GM18868 (cell line): Measurements from ENCODE around the gene RPL36.
"Not testable (repeated sequence)": the region's sequence is repeated elsewhere in the genome, so short reads cannot be mapped to it uniquely, and the experiment has no call there.

Source experiments
- ATAC-seq: cut with Tn5 transposase; IDR thresholded peaks from one replicate; pipeline ENCODE4 v1.9.1; 2021; ENCODE audit warnings: mild to moderate bottlenecking, moderate library complexity; ENCODE audit not compliant: unreplicated experiment

RPL36 gene

DNA sequence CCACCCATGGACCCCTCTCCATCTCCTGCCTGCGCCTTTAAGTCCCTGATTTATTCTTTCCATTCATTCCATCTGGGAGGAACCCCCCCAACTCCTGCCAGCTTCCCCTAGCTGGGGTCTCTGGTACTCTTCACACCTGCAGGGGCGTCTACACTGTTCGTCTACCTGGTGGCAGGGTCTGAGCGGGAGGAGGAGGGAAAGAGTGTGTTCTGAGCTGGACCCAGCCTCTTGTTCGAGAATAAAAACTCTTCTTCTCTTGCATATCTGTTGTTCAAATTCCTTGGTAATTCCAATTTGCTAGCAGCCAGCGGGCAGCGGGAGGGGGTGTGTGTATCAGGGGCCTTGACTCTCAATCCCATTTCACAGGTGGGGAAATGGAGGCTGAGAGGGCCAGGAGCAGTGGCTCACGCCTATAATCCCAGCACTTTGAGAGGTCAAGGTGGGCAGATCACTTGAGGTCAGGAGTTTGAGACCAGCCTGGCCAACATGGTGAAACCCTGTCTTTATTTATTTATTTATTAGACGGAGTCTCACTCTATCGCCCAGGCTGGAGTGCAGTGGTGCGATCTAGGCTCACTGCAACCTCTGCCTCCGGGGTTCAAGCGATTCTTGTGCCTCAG, 1.7 kb upstream of the RPL36 start:
- not testable (repeated sequence) for ATAC-seq

DNA sequence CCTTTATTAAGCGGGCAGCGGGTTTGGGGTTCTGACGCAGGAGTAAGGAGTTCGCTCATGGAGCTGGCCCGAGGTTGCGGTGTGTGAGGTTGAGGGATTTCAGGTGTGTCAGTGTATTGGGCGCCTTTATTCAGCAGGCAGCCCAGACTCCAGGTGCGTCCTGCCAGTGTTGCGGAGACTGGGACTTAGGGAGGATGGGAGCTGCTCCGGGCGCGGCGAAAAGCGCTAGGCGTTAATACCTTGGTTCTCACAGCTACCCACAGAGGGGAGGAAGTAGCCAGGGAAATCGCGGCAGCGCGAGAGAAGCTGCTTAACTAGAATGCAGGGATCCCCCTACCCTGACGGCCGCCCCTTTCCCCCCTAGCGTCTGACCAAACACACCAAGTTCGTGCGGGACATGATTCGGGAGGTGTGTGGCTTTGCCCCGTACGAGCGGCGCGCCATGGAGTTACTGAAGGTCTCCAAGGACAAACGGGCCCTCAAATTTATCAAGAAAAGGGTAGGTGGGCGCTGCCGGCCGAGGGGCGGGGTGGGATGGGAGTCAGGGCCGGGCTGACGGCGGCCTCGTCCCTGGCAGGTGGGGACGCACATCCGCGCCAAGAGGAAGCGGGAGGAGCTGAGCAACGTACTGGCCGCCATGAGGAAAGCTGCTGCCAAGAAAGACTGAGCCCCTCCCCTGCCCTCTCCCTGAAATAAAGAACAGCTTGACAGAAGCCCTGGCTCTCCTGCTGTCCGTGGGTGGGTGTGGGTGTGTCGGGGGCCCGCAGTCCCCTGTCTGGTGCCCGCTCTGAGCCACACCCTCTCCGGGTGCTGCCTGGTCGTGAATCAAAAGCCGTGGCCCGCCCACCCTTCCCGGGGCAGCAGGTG, 1.1 kb downstream of the RPL36 start:
- no peak for ATAC-seq

DNA sequence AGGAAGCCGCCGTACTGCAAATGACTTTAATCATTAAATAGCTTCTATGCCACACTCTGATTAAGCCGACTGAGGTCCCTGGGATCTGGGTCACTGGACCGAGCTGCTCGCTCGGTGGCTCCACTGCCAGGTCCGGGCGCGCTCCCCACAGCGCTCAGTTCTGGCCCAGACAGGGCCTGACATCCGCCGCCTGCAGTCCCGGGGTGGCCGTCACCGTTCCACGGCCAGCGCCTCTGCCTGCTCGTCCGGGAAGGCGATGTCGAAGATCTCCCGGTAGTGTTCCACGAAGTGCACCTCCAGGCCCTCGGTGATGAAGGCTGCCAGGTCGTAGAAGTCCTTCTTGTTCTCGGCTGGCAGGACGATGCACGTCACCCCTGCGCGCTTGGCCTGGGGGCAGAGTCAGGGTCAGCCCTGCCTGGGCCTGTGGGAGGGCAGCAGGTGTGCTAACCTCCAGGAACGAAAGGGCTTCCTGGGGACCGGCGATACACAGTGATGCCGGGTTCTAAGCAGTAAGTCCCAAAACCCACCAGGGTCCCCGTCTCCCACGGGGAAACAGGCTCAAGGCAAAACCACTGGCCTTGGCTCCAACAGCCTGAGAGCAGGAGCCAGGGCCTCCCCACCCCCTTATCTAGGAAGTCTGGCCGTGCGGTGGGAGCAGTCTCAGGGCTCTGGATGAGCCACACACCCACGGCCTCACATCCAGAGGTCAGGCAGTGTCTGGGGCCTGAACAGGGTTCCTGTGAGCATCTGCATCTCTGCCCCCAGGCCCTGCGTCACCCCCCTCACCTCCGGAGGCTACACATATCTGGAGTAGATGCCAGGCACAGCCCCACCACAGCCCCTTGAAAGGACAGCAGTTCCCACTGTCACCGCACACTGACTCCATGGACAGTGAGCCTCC, 2.0 kb downstream of the RPL36 start:
- ATAC-seq, result no peak

DNA sequence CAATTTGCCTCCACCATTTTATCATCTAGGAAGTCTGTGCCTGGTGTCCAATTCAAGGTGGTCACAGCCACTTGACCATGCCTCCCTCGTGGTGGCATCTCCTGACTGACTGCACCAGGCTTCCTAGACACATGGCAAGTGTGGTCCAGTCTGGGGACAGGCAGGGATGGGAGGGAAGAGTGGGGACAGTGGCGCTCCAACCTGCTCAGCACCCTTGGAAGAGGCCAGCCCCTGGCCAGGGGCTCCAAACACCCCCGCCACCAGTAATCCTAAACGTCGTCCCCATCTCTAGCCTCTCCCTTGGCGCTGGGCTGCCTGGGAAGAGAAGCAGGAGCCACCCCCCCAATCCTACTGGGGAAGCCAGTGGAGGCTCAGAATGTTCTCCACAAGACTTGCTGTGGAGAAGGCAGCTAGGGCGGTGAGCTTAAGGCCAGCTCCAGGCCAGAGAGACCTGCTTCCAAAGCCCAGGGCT, 2.7 kb downstream of the RPL36 start:
- ATAC-seq, result no peak

DNA sequence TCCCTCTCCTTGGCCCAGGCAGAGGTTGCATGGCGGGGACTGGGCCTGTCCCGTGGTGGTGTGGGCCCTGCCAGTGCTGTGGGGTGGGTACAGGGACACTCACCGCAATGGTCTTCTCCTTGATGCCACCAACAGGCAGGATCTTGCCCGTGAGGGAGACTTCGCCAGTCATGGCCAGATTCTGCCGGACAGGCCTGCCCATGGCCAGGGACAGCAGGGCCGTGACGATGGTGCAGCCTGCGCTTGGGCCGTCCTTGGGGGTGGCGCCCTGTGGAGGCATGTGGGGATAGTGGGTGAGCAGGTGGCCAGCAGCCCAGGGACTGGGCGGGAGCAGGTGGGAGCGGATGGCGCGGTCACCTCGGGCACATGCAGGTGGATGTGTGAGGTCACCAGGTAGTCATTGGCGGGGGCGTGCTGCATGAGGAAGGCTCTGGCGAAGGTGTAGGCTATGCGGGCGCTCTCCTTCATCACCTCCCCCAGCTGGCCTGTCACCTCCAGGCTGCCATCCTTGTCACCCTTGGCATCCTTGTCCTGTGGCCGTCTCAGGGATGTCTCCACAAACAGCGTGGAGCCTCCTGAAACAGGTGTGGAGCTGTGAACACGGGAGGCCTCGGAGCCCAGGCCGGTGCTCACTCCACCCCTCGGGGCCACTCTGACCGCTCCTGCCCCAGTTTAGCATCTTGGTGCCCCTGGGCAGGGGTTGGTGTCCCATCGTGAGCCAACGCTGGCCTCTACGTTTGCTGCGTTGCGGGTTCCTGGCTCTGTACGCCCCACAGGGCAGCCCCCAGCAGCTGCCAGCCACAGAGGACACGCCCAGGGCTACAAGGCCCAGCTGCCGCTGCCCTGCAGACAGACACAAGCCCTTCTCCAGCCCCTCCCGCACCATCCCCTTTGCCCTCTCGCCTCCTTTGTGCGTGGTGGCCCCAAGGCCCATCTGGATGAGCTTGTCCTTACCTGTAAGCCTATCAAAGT, 3.4 kb downstream of the RPL36 start:
- no peak for ATAC-seq

DNA sequence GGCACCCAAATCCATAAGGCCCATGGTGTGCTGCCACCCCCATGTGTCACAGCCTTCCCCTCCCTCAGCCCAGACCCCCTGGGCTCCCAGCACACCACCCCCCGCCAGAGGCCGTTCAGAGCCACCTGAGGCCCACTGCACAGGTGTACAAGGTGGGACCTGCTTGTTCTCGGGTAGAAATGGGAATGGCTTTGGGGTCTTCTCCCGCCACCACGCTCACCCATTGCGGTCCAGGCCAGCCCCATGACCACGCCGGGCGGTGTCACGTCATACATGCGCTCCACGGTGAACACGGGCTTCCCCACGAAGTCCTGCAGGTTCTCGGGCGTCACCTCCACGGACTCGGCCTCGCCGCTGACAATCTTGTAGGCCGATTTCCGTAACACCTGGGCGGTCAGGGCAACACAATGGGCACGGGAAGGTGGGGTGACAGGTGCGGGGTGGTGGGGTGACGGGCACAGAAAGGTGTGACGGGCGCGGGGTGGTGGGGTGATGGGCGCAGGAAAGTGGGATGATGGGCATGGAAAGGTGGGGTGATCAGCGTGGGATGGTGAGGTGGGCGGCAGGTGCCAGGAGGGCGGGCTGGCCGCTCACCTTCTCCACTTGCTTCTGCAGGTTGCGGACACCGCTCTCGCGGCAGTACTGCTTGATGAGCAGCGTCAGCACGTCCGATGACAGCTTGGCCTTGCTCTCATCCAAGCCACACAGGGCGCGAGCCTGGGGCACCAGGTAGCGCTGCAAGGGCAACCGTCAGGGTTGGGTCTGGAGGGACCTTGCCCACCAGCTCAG, 4.3 kb downstream of the RPL36 start:
- no peak for ATAC-seq

DNA sequence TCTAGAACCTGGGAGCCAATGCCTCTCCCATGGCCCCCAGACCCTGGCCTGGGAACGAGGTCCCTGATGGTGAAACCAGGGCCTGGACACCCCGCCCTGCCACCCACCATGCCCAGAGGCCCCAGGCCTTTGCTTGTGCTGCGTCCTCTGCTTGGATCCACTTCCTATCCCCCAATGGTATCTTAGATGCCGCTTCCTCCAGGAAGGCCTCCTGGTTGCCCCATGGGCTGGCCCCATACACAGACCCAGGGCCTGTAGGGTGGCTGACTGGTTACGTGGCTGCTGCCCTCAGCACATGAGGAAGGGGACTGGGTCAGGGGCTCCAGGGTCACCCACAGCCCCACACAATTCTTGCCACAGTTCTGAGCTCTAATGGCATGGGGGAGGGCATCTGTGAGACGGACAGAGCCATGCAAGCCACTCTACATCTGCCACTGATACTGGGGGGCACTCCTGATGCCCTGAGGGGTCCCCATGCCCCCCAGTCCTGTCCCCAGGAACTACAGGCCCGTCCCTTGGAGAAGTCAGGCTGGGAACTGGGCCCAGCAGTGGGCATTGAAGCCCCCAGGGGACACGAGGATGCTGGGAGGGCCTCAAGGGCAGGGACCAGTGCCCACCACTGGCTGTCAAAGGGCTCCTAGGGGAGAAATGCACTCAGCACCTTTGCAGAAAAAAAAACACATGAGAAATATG, 5.0 kb downstream of the RPL36 start:
- ATAC-seq, result no peak

DNA sequence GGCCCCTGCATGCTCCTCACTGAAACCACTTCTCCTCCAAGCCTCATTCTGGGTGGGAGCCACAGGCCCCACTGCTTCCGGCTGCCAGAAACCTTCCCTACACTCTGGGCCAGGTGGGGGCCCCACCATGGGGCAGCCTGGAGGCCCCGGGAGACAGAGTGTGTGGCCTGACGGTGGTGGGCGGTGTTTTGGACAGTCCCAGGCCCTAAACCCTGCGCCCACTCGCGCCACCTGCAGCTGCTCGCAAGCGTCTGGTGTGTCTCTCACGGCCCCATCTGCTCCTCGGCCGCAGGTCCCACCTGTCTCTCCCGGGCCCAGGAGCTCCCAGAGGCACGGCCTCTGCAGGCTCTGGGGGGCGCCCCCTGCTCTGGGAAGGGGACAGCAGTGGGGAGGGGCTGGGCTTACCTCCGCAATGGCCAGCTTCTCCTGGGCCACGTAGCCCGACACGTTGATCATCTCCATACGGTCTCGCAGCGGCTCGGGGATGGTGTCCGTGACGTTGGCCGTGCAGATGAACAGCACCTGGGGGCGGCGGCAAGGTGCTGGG, 5.6 kb downstream of the RPL36 start:
- ATAC-seq, result no peak

DNA sequence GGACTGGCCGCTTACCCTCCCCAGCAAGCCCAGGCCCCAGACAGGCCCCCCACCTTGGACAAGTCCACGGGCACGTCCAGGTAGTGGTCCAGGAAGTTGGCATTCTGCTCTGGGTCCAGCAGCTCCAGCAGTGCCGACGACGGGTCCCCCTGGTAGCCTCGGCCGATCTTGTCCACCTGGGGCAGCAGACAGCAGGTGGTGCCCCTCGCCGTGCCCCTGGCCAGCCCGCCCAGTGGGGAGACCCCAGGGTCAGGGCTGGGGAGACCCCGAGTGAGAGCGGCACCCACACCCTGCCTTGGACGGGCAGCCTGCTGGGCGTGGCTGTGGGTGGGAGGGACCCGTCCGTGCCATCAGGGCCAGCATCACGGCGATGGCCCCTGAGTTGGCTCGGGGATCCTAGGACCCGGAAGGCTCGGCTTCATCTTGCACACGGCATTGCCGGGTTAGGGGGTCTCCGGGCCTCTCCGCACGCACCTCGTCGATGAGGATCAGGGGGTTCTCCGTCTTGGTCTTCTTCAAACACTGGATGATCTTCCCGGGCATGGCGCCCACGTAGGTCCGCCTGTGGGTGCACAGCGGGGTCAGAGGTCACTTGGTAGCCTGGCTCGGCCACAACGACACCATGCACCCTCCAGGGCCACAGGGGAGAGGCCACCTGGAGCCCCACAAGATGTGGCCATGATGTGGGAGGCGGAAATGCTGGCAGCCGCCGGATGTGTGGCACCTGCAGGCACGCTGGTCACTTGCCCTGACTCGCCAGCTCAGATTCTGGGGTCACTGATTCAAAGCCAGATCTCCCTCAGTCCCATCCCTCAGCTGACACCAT, 6.3 kb downstream of the RPL36 start:
- ATAC-seq, result no peak

DNA sequence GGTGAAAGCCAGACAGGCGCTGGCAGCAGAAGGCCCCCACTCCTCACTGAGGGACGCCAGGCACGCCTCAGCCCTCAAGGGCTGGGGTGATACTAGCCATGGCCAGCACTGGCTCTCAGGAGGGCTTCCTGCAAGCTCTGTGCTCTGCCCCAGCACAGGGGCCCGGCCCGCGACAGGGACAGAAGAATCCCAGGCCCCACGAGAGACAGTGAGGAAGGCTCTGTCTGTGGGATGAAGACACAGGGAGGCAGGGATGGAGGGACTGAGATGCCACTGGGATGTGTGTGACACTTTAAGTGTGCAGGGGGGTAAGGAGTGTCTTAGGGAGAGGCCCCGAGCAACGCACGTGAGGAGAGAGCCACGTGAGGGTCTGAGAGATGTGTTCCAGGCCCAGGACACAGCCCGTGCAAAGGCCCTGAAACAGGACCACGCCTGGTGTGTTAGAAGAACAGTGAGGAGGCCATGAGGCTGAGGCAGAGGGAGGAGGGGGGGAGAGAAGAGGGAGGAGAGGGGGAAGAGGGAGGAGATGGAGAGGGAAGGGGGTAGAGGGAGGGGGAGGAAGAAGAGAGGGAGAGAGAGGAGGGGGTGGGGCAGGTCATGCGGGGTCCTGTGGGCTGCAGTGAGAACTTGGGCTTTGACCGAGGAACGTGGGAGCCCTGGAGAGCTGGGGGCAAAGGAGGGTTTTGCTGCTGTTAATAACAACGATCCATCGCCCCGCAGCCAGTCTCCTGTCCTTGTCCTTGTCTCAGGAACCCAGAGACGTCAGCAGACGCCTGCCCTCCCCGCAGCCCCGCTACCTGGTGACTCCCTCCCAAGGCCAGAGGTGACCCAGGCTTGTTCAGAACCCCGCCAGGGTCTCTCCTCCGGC, 7.2 kb downstream of the RPL36 start:
- no peak for ATAC-seq

DNA sequence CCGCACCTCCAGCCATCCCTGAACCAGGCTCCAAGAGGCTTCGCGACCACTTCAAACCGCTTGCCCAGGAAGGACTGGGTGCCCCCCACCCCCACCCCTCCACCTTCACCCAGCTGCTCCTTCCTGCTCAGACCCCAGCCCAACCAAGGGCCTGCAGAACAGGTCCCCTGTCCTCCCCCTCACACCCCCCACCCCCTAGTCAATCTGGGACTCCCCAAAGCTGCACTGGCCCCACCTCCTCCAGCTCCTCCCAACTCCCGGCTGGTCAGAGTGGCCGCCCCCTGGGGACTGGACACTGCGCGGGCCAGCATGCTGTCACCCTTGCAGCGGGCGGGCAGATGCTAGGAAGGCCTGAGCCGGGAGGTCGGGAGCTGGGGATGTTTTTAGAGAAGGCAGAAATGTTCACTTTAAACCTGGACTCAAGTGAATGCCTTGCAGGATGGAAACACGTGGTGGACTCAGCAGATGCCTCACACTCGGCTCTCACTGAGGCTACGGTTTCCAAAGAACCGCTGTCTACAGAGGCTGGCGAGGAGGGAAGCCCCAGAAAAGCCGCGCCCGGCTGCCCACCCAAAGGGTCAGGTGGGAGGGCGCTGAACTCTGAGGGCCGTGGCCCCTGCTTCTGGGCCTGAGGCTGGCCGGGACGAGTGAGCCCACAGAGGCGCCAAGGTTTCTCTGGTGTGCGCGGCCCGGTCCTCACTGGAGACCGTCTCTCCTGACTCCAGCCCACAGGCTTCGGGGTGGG, 8.0 kb downstream of the RPL36 start:
- no peak for ATAC-seq

DNA sequence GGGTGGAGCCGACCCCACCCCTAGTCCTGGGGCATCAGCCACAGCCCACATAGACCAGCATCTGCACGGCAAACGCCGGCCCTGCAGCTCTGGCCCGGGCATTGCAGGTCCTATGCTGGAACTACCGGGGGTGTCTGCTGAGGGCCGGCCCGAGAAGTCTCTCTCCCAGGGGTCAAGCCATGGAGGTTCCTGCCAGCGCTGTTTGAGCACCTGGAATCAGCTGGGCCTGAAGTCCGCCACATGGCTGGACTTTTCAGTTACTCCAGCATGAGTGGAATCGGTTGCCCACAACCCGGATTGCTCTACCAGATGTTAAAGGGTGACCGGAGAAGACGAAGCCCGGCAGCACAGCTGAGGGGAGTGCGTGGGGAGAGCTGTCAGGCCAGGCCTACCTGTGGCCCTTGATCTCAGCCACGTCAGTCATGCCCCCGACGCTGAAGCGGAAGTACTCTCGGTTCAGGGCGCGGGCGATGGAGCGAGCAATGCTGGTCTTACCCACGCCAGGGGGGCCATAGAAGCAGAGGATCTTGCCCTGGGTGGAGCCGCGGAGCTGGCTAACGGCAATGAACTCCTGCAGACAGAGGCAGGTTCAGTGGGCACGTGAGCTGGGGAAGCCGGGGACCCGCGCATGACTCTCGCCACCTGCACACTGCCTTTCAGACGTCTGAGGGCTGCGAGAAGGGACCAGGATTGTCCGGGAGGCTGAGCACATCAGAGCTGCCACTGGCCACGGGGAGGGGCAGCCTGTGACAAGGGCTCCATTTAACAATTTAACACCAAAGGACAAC, 8.7 kb downstream of the RPL36 start:
- ATAC-seq, result no peak

DNA sequence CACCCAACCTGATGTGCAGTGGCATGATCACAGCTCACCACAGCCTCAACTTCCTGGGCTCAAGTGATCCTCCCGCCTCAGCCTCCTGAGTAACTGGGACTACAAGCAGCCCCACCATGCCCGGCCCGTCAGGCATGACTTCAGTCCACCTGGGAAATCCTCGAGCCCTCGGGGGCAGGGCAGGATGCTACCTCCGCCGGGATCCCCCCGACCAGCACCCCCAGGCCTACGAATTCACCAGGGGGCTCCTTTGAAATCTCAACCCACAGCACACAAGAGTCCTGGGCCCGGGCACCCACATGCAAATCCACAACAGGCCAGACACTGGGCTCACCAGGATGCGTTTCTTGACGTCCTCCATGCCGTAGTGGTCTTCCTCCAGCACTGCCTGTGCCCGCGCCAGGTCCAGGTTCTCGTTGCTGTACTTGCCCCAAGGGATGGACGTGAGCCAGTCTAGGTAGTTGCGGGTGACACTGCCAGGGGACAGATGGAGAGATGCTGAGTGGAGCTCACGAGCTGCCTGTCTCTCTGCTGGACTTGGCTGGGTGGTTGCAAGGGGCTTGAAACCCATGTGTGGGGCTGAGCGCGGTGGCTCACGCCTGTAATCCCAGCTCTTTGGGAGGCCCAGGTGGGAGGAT, 10.5 kb downstream of the RPL36 start:
- ATAC-seq, result no peak

DNA sequence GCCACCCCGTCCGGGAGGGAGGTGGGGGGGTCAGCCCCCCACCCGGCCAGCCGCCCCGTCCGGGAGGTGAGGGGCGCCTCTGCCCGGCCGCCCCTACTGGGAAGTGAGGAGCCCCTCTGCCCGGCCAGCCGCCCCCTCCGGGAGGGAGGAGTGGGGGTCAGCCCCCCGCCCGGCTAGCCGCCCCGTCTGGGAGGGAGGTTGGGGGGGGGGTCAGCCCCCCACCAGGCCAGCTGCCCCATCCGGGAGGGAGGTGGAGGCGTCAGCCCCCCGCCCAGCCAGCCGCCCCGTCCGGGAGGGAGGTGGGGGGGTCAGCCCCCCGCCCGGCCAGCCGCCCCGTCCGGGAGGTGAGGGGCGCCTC, 11.9 kb downstream of the RPL36 start:
- ATAC-seq, result not testable (repeated sequence)
